Endothelial cell of umbilical vein (primary cell): Measurements from ENCODE around the gene NHSL2. TPM values are rescaled to one million over a fixed set of nuclear protein-coding genes. Genes with fewer than 3 reads are reported as not detected.

Experiments
- BruUV-seq: library from RNA; stranded (reverse); fragments of 400-500 nt; replicated peaks from 2 replicates; lab custom pipeline; 2021; lab: Mats Ljungman, UMichigan
- CTCF ChIA-PET: fragments of 300-600, 350-600 bp; sonication (Branson Sonifier 250); formaldehyde crosslinking; loops from one replicate; lab custom pipeline; 2021; ENCODE audit warnings: antibody characterized with exemption, inconsistent platforms; lab: Charles Lee
- POLR2A ChIA-PET: fragments of 300-600, 350-600 bp; sonication (Branson Sonifier 250); formaldehyde crosslinking; loops from one replicate; lab custom pipeline; 2021; ENCODE audit warnings: antibody characterized with exemption, inconsistent platforms; lab: Charles Lee
- DNase-seq: peaks from one replicate; pipeline ENCODE4 v3.0.0-alpha.2; 2011; ENCODE audit warnings: low read depth, low spot score
- FAIRE-seq: peaks from 2 replicates; lab custom pipeline; 2011; peaks lifted over from hg19 to GRCh38; lab: Jason Lieb, UNC
- H2AFZ ChIP-seq: 2 replicates; pipeline ENCODE4 v1.6.0; 2012; ENCODE audit warnings: low read depth, low read length, control low read depth, inconsistent platforms
- H3K27ac ChIP-seq: 2 replicates; pipeline ENCODE4 v1.5.1; 2011; ENCODE audit warnings: low read depth, mild to moderate bottlenecking, control low read depth, low read length, moderate library complexity; ENCODE audit not compliant: insufficient read depth
- H3K27me3 ChIP-seq, 2 experiments: 2 replicates each; pipeline versions ENCODE4 v1.6.0 to v1.6.1; 2011; ENCODE audit warnings: low read length in 2 of 2, mixed read lengths in 1 of 2; ENCODE audit not compliant: control insufficient read depth in 2 of 2, insufficient read depth in 2 of 2
- H3K36me3 ChIP-seq, 2 experiments: 2 replicates in 1 of 2; 3 replicates in 1 of 2; pipeline ENCODE4 v1.5.1; 2011; ENCODE audit warnings: low read length in 2 of 2, mild to moderate bottlenecking in 1 of 2, moderate library complexity in 1 of 2; ENCODE audit not compliant: control insufficient read depth in 2 of 2, insufficient read depth in 2 of 2; ENCODE audit errors: extremely low read depth in 1 of 2
- H3K4me1 ChIP-seq: 3 replicates; pipeline ENCODE4 v1.5.1; 2011; ENCODE audit warnings: mild to moderate bottlenecking, low read length; ENCODE audit not compliant: control insufficient read depth, insufficient read depth; ENCODE audit errors: extremely low read depth
- H3K4me2 ChIP-seq: 2 replicates; pipeline ENCODE4 v1.6.1; 2011; ENCODE audit warnings: low read length, control low read depth, mixed read lengths; ENCODE audit not compliant: insufficient read depth
- H3K4me3 ChIP-seq, 3 experiments: fragments of 200-600 bp in 1 of 3; sonication (generic), shearing (Covaris generic) in 1 of 3; replicated peaks in 1 of 3; 2 replicates each; pipeline ENCODE4 v1.5.1; 2011 to 2016; ENCODE audit warnings: control low read depth in 3 of 3, low read length in 3 of 3, mild to moderate bottlenecking in 2 of 3, inconsistent platforms in 1 of 3, low read depth in 1 of 3, moderate library complexity in 1 of 3; ENCODE audit not compliant: insufficient read depth in 1 of 3
- H3K79me2 ChIP-seq: 2 replicates; pipeline ENCODE4 v1.6.0; 2012; ENCODE audit warnings: low read length, inconsistent platforms; ENCODE audit not compliant: control insufficient read depth, insufficient read depth
- H3K9ac ChIP-seq: replicated peaks from 2 replicates; pipeline ENCODE3; 2011; ENCODE audit warnings: low read length, control low read depth; ENCODE audit not compliant: insufficient read depth; ENCODE audit errors: extremely low read depth
- H3K9me1 ChIP-seq: replicated peaks from 3 replicates; pipeline ENCODE4 v1.6.0; 2011; ENCODE audit warnings: mild to moderate bottlenecking, low read length; ENCODE audit not compliant: control insufficient read depth, insufficient read depth; ENCODE audit errors: extremely low read depth
- H3K9me3 ChIP-seq: replicated peaks from 2 replicates; pipeline ENCODE4 v1.5.1; 2012; ENCODE audit warnings: low read length, inconsistent platforms; ENCODE audit not compliant: control insufficient read depth, insufficient read depth
- H4K20me1 ChIP-seq: replicated peaks from 2 replicates; pipeline ENCODE3; 2011; ENCODE audit warnings: mild to moderate bottlenecking, low read length; ENCODE audit not compliant: control insufficient read depth, insufficient read depth; ENCODE audit errors: extremely low read depth
- CTCF ChIP-seq, 2 donors: IDR thresholded peaks; 1 replicate in 1 of 2; 2 replicates in 1 of 2; pipeline ENCODE4 v1.5.1; 2011; ENCODE audit warnings: low read length in 2 of 2, mild to moderate bottlenecking in 2 of 2, moderate library complexity in 2 of 2, control low read depth in 1 of 2, inconsistent platforms in 1 of 2, low read depth in 1 of 2; ENCODE audit not compliant: insufficient read depth in 1 of 2; ENCODE audit errors: extremely low read depth in 1 of 2
- EZH2 ChIP-seq: IDR thresholded peaks from 2 replicates; pipeline ENCODE4 v1.6.1; 2012; ENCODE audit warnings: borderline replicate concordance, low read depth, mild to moderate bottlenecking, moderate library complexity, low read length, inconsistent platforms; ENCODE audit not compliant: severe bottlenecking
- FOS ChIP-seq: IDR thresholded peaks from 2 replicates; pipeline ENCODE4 v1.6.1; 2011; ENCODE audit warnings: mild to moderate bottlenecking, low read length, moderate library complexity, borderline replicate concordance; ENCODE audit not compliant: insufficient read depth
- GATA2 ChIP-seq: IDR thresholded peaks from 2 replicates; pipeline ENCODE4 v1.7.0; 2011; ENCODE audit warnings: low read depth, mild to moderate bottlenecking, moderate library complexity, mixed read lengths, low read length; ENCODE audit not compliant: insufficient read length, insufficient read depth
- JUN ChIP-seq: IDR thresholded peaks from 2 replicates; pipeline ENCODE4 v1.6.1; 2011; ENCODE audit warnings: borderline replicate concordance, low read depth; ENCODE audit not compliant: insufficient read length, insufficient read depth
- MAX ChIP-seq: IDR thresholded peaks from 2 replicates; pipeline ENCODE4 v1.6.1; 2011; ENCODE audit not compliant: insufficient read depth, insufficient read length
- MYC ChIP-seq: IDR thresholded peaks from one replicate; pipeline ENCODE4 v1.6.1; 2011; ENCODE audit warnings: mild to moderate bottlenecking, low read depth, low read length
- POLR2A ChIP-seq: IDR thresholded peaks from 2 replicates; pipeline ENCODE4 v1.6.1; 2012; ENCODE audit warnings: low read depth, mild to moderate bottlenecking, control low read depth, low read length
- POLR2AphosphoS5 ChIP-seq: IDR thresholded peaks from 2 replicates; pipeline ENCODE4 v1.6.1; 2012; ENCODE audit warnings: low read depth, mild to moderate bottlenecking, control low read depth, low read length, moderate library complexity; ENCODE audit not compliant: insufficient read depth
- dilution Hi-C: fragments of 300-500 bp; cut with MboI; formaldehyde crosslinking; loops from one replicate; pipeline ENCODE4 v1.15.0; 2019; ENCODE audit warnings: low sequenced_read_pairs; ENCODE audit not compliant: extremely low pct_ligation_motif_present
- intact Hi-C: fragments of 100-400 bp; cut with micrococcal nuclease; formaldehyde crosslinking; loops from one replicate; pipeline ENCODE4 v1.10.0; 2022
- polyA plus RNA-seq, 4 experiments: library from polyadenylated mRNA; depleted of rRNA in 3 of 4; stranded (reverse) in 3 of 4; unstranded in 1 of 4; fragments of >200 nt; gene quantifications; 2 replicates each; pipeline versions ENCODE4 v1.2.1 to v1.2.3, GENCODE V29; 2011 to 2012; ENCODE audit warnings: missing spikeins in 1 of 4
- total RNA-seq: library from RNA; stranded (reverse); gene quantifications from 2 replicates; pipeline ENCODE4 v1.2.3, GENCODE V29; 2021

NHSL2 gene
- total and polyA plus RNA-seq, 2 donors (not counting 3 experiments of a cell fraction or from before 2014, with no cell fraction given): 23.5 to 49.9 TPM

DNA sequence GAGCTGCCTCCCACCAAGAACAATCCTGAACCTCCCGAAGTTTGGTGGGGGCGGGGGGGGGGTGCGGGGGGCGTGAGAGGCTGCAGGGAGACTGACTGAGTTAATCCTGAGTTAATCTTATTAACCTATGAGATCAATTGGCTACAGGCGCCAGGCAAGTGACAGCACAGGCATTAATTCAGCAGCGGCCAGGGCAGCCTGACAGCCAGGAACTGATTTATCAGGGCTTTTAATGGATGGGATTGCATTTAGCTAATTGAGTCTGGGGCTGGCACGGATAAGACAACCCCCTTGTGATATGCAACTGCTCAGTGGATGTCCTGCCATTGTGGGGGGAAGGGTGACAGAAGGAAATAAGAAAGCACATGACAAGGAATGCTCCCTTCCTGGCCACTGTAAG is 204.7 kb downstream of the NHSL2 start:
- dilution Hi-C loops: no loop called here
- CTCF ChIA-PET: interaction anchor here (1.3 kb wide), 1 partner anchor 93 kb away, joined by 4 read pairs; no protein-coding TSS in a partner anchor
- H3K9me3 ChIP-seq: no peaks in the 10 kb centered on the region
- no TSS peak for BruUV-seq
- no peak overlapping the region for H2AFZ ChIP-seq
- no peak for TF ChIP-seq POLR2AphosphoS5
- TF ChIP-seq GATA2: no peak
- TF ChIP-seq JUN: no peak
- TF ChIP-seq POLR2A: no peak
- TF ChIP-seq CTCF (IDR thresholded peaks at IDR 0.05; ENCODE audit: extremely low read depth in 1 of 2, insufficient read depth in 1 of 2, low read depth in 1 of 2, low read length in 2 of 2): no peak
- no peak for TF ChIP-seq MYC
- no peak for TF ChIP-seq MAX
- TF ChIP-seq EZH2: no peak
- no peak for TF ChIP-seq FOS
- no peak overlapping the region for H3K4me3 ChIP-seq
- H3K4me2 ChIP-seq: no peak overlapping the region
- DNase-seq (no peak), FAIRE-seq (no peak)
- H3K79me2 ChIP-seq: peaks cover 38% of the 10 kb centered on the region
- H3K36me3 ChIP-seq: no peaks in the 10 kb centered on the region
- POLR2A ChIA-PET: no interaction called here
- no peaks in the 10 kb centered on the region for H4K20me1 ChIP-seq
- no peaks in the 10 kb centered on the region for H3K27me3 ChIP-seq
- H3K9ac ChIP-seq: no peak overlapping the region
- peaks cover 2% of the 10 kb centered on the region for H3K9me1 ChIP-seq
- H3K27ac ChIP-seq: no peak overlapping the region
- H3K4me1 ChIP-seq: no peaks in the 10 kb centered on the region
- intact Hi-C loops: no loop called here
